Ishikawa (cell line): ENCODE results near the gene HMGN2.

Experiments
- CEBPB ChIP-seq: IDR thresholded peaks from 2 replicates; pipeline ENCODE4 v1.6.1; 2012
- EGR1 ChIP-seq: IDR thresholded peaks from 2 replicates; pipeline ENCODE4 v1.6.1; 2012
- EP300 ChIP-seq: IDR thresholded peaks from 2 replicates; pipeline ENCODE4 v1.6.1; 2012; ENCODE audit warnings: borderline replicate concordance
- FOXM1 ChIP-seq: IDR thresholded peaks from 2 replicates; pipeline ENCODE4 v1.6.1; 2012; ENCODE audit warnings: low read depth, borderline replicate concordance
- NFIC ChIP-seq: IDR thresholded peaks from 2 replicates; pipeline ENCODE4 v1.6.1; 2012
- RAD21 ChIP-seq: IDR thresholded peaks from 2 replicates; pipeline ENCODE4 v1.6.1; 2012; ENCODE audit warnings: low read depth
- TAF1 ChIP-seq: IDR thresholded peaks from 2 replicates; pipeline ENCODE4 v1.6.1; 2012; ENCODE audit warnings: low read depth, mild to moderate bottlenecking
- YY1 ChIP-seq: IDR thresholded peaks from 2 replicates; pipeline ENCODE4 v1.6.1; 2012; ENCODE audit warnings: low read depth
- ZBTB7A ChIP-seq: IDR thresholded peaks from 2 replicates; pipeline ENCODE4 v1.6.1; 2012; ENCODE audit warnings: low read depth
- TF ChIP-seq, protein P1 (sequence below): IDR thresholded peaks from 2 replicates; pipeline ENCODE4 v1.6.1; 2012; ENCODE audit warnings: low read depth, mild to moderate bottlenecking
- TF ChIP-seq, protein P2 (sequence below): IDR thresholded peaks from 2 replicates; pipeline ENCODE4 v1.6.1; 2012

DNA sequence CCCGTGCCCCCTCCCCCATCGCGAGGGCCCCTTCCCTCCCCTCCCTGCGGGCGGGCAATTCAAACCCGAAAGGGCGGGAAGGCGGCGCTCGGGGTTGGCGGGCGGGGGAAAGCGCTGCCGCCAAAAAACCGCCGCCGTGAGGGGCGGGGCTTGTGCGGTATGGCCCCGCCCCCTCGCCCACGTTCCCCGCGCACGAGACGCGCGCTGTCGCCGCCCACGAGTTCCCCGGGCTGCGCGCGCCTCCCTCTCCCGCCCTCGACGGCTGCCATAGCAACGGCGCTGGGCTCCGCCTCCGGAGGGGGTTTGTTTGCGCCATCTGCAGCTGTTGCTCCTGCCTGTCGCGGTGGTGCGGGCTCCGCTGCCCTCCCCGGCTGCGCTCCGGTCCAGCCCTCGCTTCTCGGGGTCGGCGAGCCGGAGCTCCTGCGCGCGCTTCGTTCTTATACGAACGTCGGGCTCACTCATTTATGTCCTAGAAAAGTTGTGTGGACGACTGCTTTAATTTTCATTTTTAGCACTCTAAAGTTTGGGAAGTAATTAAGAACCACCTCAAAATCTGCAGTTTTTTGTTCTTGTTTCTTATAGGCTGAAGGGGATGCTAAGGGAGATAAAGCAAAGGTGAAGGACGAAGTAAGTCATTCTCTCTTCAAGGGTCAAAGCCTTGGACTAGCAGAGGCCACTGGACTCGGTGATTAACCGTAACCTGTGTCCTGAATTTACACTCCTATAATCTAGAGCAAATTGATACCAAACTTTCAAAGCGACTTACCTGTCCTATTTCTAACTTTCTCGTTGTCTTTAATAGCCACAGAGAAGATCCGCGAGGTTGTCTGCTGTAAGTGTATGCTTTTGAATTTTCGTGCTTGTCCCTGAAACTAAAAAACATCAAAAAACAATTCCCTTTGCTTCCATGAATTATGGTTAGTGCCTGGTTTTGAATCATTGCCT lies 933 bp downstream of the HMGN2 start:
- TF ChIP-seq EP300 (0 out of 2 replicates have a peak, but pooled peaks have one; percentile 8), RAD21 (no peak), NFIC (no peak), TAF1 (no peak; the same call in 1 of the 2 replicates), CEBPB (peak; percentile 40; the same call in 1 of the 2 replicates), EGR1 (peak; percentile 95), YY1 (no peak), ZBTB7A (no peak), FOXM1 (0 out of 2 replicates have a peak, but pooled peaks have one; percentile 39)
- TF ChIP-seq, protein P1, sequence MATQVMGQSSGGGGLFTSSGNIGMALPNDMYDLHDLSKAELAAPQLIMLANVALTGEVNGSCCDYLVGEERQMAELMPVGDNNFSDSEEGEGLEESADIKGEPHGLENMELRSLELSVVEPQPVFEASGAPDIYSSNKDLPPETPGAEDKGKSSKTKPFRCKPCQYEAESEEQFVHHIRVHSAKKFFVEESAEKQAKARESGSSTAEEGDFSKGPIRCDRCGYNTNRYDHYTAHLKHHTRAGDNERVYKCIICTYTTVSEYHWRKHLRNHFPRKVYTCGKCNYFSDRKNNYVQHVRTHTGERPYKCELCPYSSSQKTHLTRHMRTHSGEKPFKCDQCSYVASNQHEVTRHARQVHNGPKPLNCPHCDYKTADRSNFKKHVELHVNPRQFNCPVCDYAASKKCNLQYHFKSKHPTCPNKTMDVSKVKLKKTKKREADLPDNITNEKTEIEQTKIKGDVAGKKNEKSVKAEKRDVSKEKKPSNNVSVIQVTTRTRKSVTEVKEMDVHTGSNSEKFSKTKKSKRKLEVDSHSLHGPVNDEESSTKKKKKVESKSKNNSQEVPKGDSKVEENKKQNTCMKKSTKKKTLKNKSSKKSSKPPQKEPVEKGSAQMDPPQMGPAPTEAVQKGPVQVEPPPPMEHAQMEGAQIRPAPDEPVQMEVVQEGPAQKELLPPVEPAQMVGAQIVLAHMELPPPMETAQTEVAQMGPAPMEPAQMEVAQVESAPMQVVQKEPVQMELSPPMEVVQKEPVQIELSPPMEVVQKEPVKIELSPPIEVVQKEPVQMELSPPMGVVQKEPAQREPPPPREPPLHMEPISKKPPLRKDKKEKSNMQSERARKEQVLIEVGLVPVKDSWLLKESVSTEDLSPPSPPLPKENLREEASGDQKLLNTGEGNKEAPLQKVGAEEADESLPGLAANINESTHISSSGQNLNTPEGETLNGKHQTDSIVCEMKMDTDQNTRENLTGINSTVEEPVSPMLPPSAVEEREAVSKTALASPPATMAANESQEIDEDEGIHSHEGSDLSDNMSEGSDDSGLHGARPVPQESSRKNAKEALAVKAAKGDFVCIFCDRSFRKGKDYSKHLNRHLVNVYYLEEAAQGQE = no peak
- TF ChIP-seq, protein P2, sequence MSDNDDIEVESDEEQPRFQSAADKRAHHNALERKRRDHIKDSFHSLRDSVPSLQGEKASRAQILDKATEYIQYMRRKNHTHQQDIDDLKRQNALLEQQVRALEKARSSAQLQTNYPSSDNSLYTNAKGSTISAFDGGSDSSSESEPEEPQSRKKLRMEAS = peak; percentile 71
